Measurements from ENCODE around the gene DHCR24. TPM values are rescaled to one million over a fixed set of nuclear protein-coding genes. Genes with fewer than 3 reads are reported as not detected.

The DHCR24 gene
- total RNA-seq, 4 donors from 2014 or later, result 299 to 488 (median 404) TPM

GRCh38 chr1:54857141-54857540, 29.9 kb downstream of the DHCR24 start:
- 84 to 85% methylated on average over 3 of the region's 3 CpGs for WGBS, 2 donors
- H3K4me3 ChIP-seq (ENCODE audit: low read depth, poor library complexity, severe bottlenecking), result no peak overlapping the region
- peak in 1 of 2 donors; percentile 78 for DNase-seq (ENCODE audit: low spot score in 2 of 2)
- TF ChIP-seq CTCF (IDR thresholded peaks at IDR 0.05) (no peak), POLR2A (IDR thresholded peaks at IDR 0.05) (no peak)
- intact Hi-C loops (cut with DNase I; ENCODE audit: low total_unique reads), result no loop called here

GRCh38 chr1:54854381-54855020, 32.5 kb downstream of the DHCR24 start:
- 90 to 91% methylated on average over 10 to 12 of the region's 12 CpGs for WGBS, 2 donors
- DNase-seq (ENCODE audit: low spot score in 2 of 2), result peak in 1 of 2 donors; percentile 64
- intact Hi-C loops (cut with DNase I; ENCODE audit: low total_unique reads), result no loop called here
- no peak overlapping the region for H3K4me3 ChIP-seq (ENCODE audit: low read depth, poor library complexity, severe bottlenecking)
- no peak for TF ChIP-seq CTCF (IDR thresholded peaks at IDR 0.05)
- no peak for TF ChIP-seq POLR2A (IDR thresholded peaks at IDR 0.05)

GRCh38 chr1:54853793-54854370, 33.1 kb downstream of the DHCR24 start:
- DNase-seq (ENCODE audit: low spot score in 2 of 2), result peak in 1 of 2 donors; percentile 74
- no peak overlapping the region for H3K4me3 ChIP-seq (ENCODE audit: low read depth, poor library complexity, severe bottlenecking)
- intact Hi-C loops (cut with DNase I; ENCODE audit: low total_unique reads), result no loop called here
- TF ChIP-seq CTCF (IDR thresholded peaks at IDR 0.05), result no peak
- no peak for TF ChIP-seq POLR2A (IDR thresholded peaks at IDR 0.05)
- whole genome bisulfite sequencing, 2 donors, result 79 to 81% methylated on average over 10 to 12 of the region's 12 CpGs

- TF ChIP-seq CTCF (IDR thresholded peaks at IDR 0.05) (no peak), POLR2A (IDR thresholded peaks at IDR 0.05) (no peak)
- peak in 1 of 2 donors; percentile 81 for DNase-seq (ENCODE audit: low spot score in 2 of 2)
- WGBS, 2 donors, result 88 to 90% methylated on average over 8 of the region's 9 CpGs
Observed at GRCh38 chr1:54853096-54853792, 33.8 kb downstream of the DHCR24 start.

GRCh38 chr1:54851936-54852524, 35.0 kb downstream of the DHCR24 start:
- WGBS, 2 donors, result 62 to 81% methylated on average over 17 of the region's 17 CpGs
- H3K4me3 ChIP-seq (ENCODE audit: low read depth, poor library complexity, severe bottlenecking), result no peak overlapping the region
- peak in 1 of 2 donors; percentile 73 for DNase-seq (ENCODE audit: low spot score in 2 of 2)
- intact Hi-C loops (cut with DNase I; ENCODE audit: low total_unique reads), result no loop called here
- TF ChIP-seq CTCF (IDR thresholded peaks at IDR 0.05) (no peak), POLR2A (IDR thresholded peaks at IDR 0.05) (no peak)

More at GRCh38 chr1:54853096-54853792, 33.8 kb downstream of the DHCR24 start:
- intact Hi-C loops (cut with DNase I; ENCODE audit: low total_unique reads), result no loop called here
- no peak overlapping the region for H3K4me3 ChIP-seq (ENCODE audit: low read depth, poor library complexity, severe bottlenecking)

All from lower leg skin (tissue), 4 donors.